HEK293 (cell line): ENCODE data around the gene TMA7B.

Source experiments
- CTCF ChIP-seq: fragments of 450-650 bp; formaldehyde crosslinking; IDR thresholded peaks from 2 replicates; pipeline ENCODE4 v1.5.1; 2016; ENCODE audit warnings: missing biosample characterization, missing genetic modification characterization
- ZBTB7A ChIP-seq: fragments of 450-650 bp; formaldehyde crosslinking; IDR thresholded peaks from 2 replicates; pipeline ENCODE4 v1.5.1; 2016; ENCODE audit warnings: low read depth, missing biosample characterization, missing genetic modification characterization
- ZNF132 ChIP-seq: fragments of 450-650 bp; formaldehyde crosslinking; IDR thresholded peaks from 2 replicates; pipeline ENCODE4 v1.5.1; 2017; ENCODE audit warnings: missing biosample characterization, missing genetic modification characterization, borderline replicate concordance
- ZNF133 ChIP-seq: fragments of 450-650 bp; formaldehyde crosslinking; IDR thresholded peaks from 2 replicates; pipeline ENCODE4 v1.5.1; 2016; ENCODE audit warnings: missing biosample characterization, missing genetic modification characterization
- ZNF155 ChIP-seq: fragments of 450-650 bp; formaldehyde crosslinking; IDR thresholded peaks from 2 replicates; pipeline ENCODE4 v1.5.1; 2016; ENCODE audit warnings: missing biosample characterization, missing genetic modification characterization
- ZNF175 ChIP-seq: fragments of 450-650 bp; formaldehyde crosslinking; IDR thresholded peaks from 2 replicates; pipeline ENCODE4 v1.5.1; 2016; ENCODE audit warnings: missing biosample characterization, missing genetic modification characterization
- ZNF561 ChIP-seq: fragments of 450-650 bp; IDR thresholded peaks from 2 replicates; pipeline ENCODE4 v1.5.1; 2018; ENCODE audit warnings: missing biosample characterization, missing genetic modification characterization, borderline replicate concordance
- ZNF76 ChIP-seq: fragments of 450-650 bp; formaldehyde crosslinking; IDR thresholded peaks from 2 replicates; pipeline ENCODE4; 2016; ENCODE audit warnings: low read depth, missing biosample characterization, missing genetic modification characterization, borderline replicate concordance
- ZNF785 ChIP-seq: fragments of 450-650 bp; formaldehyde crosslinking; IDR thresholded peaks from 2 replicates; pipeline ENCODE4 v1.5.1; 2016; ENCODE audit warnings: missing biosample characterization, missing genetic modification characterization
- ZSCAN4 ChIP-seq: fragments of 450-650 bp; formaldehyde crosslinking; IDR thresholded peaks from 2 replicates; pipeline ENCODE4 v1.5.1; 2017; ENCODE audit warnings: missing biosample characterization, missing genetic modification characterization
- TF ChIP-seq, protein P1 (sequence below): fragments of 450-650 bp; formaldehyde crosslinking; conservative IDR thresholded peaks from 2 replicates; pipeline ENCODE4 v1.5.1; 2016; ENCODE audit warnings: low read depth, missing biosample characterization, missing genetic modification characterization

DNA sequence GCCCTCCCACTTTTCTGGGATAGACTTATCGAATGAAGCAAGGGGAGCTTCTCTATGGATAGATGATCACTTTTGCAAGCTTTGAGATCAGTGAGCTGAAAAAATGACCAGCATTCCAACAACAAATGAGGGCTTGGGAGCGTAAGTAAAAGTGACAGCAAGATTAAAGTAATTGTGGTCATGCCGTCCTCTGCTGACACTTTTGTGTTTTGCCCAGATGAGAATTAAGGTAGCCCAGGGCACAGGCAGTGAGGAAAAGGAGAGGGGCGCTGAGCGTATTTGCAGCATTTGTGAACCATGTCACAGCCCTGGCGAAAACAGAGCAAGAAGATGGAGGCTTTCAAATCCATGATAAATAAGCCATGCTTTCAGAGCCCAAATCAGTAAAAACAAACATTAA, 24.6 kb upstream of the TMA7B start:
- TF ChIP-seq ZNF76 (tag by site-specific recombination) (no peak), ZNF175 (tag by site-specific recombination) (no peak), ZNF133 (tag by site-specific recombination) (no peak), CTCF (tag by site-specific recombination) (no peak), ZNF132 (tag by site-specific recombination) (no peak), ZNF785 (tag by site-specific recombination) (no peak), ZNF155 (tag by site-specific recombination) (no peak), ZNF561 (tag by site-specific recombination) (no peak), ZBTB7A (tag by site-specific recombination) (no peak), ZSCAN4 (tag by site-specific recombination) (no peak)
- TF ChIP-seq, protein P1, sequence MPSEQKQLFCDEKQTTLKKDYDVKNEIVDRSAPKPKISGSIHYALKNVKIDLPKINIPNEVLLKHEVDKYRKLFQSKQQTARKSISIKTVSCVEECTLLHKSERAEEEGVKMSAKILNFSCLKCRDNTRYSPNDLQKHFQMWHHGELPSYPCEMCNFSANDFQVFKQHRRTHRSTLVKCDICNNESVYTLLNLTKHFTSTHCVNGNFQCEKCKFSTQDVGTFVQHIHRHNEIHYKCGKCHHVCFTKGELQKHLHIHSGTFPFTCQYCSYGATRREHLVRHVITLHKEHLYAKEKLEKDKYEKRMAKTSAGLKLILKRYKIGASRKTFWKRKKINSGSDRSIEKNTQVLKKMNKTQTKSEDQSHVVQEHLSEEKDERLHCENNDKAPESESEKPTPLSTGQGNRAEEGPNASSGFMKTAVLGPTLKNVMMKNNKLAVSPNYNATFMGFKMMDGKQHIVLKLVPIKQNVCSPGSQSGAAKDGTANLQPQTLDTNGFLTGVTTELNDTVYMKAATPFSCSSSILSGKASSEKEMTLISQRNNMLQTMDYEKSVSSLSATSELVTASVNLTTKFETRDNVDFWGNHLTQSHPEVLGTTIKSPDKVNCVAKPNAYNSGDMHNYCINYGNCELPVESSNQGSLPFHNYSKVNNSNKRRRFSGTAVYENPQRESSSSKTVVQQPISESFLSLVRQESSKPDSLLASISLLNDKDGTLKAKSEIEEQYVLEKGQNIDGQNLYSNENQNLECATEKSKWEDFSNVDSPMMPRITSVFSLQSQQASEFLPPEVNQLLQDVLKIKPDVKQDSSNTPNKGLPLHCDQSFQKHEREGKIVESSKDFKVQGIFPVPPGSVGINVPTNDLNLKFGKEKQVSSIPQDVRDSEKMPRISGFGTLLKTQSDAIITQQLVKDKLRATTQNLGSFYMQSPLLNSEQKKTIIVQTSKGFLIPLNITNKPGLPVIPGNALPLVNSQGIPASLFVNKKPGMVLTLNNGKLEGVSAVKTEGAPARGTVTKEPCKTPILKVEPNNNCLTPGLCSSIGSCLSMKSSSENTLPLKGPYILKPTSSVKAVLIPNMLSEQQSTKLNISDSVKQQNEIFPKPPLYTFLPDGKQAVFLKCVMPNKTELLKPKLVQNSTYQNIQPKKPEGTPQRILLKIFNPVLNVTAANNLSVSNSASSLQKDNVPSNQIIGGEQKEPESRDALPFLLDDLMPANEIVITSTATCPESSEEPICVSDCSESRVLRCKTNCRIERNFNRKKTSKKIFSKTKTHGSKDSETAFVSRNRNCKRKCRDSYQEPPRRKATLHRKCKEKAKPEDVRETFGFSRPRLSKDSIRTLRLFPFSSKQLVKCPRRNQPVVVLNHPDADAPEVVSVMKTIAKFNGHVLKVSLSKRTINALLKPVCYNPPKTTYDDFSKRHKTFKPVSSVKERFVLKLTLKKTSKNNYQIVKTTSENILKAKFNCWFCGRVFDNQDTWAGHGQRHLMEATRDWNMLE (tag by site-specific recombination): no peak
